Fibroblast of lung (primary cell): Measurements from ENCODE around the gene UTS2R. TPM values are rescaled to one million over a fixed set of nuclear protein-coding genes. Genes with fewer than 3 reads are reported as not detected.

ENCODE experiments used
- DNase-seq, 2 donors: peaks; one replicate each; pipeline versions ENCODE4 v3.0.0 to v3.0.0-alpha.2; 2010; ENCODE audit warnings: low read depth in 2 of 2
- H2AFZ ChIP-seq: 2 replicates; pipeline ENCODE4 v1.5.1; 2012; ENCODE audit warnings: low read length, control low read depth, inconsistent platforms
- H3K27ac ChIP-seq: 2 replicates; pipeline ENCODE4 v1.5.1; 2011; ENCODE audit warnings: low read length, control low read depth; ENCODE audit not compliant: insufficient read depth
- H3K27me3 ChIP-seq: 2 replicates; pipeline ENCODE4 v1.5.1; 2011; ENCODE audit warnings: mild to moderate bottlenecking, low read length; ENCODE audit not compliant: control insufficient read depth, insufficient read depth
- H3K36me3 ChIP-seq: 2 replicates; pipeline ENCODE4 v1.5.1; 2011; ENCODE audit warnings: low read length; ENCODE audit not compliant: control insufficient read depth, insufficient read depth
- H3K4me1 ChIP-seq: 2 replicates; pipeline ENCODE4 v1.5.1; 2011; ENCODE audit warnings: low read length; ENCODE audit not compliant: control insufficient read depth, insufficient read depth; ENCODE audit errors: extremely low read depth
- H3K4me2 ChIP-seq: 2 replicates; pipeline ENCODE4 v1.5.1; 2011; ENCODE audit warnings: low read length, control low read depth; ENCODE audit not compliant: insufficient read depth; ENCODE audit errors: extremely low read depth
- H3K4me3 ChIP-seq, 4 experiments: fragments of 200-600 bp in 1 of 4; sonication (generic) in 1 of 4; replicated peaks in 1 of 4; 2 replicates each; pipeline ENCODE4 v1.5.1; 2011 to 2016; ENCODE audit warnings: low read length in 4 of 4, low read depth in 3 of 4, mild to moderate bottlenecking in 3 of 4, control low read depth in 2 of 4, inconsistent platforms in 1 of 4, mixed read lengths in 1 of 4; ENCODE audit not compliant: insufficient read depth in 1 of 4; ENCODE audit errors: control extremely low read depth in 1 of 4
- H3K79me2 ChIP-seq: 2 replicates; pipeline ENCODE4 v1.5.1; 2012; ENCODE audit warnings: mild to moderate bottlenecking, low read length, inconsistent platforms; ENCODE audit not compliant: control insufficient read depth, insufficient read depth
- H3K9ac ChIP-seq: 2 replicates; pipeline ENCODE4 v1.5.1; 2011; ENCODE audit warnings: mild to moderate bottlenecking, low read length, control low read depth; ENCODE audit not compliant: insufficient read depth
- H3K9me3 ChIP-seq: 2 replicates; pipeline ENCODE4 v1.5.1; 2012; ENCODE audit warnings: low read depth, low read length; ENCODE audit not compliant: control insufficient read depth, insufficient read depth
- H4K20me1 ChIP-seq: 2 replicates; pipeline ENCODE4 v1.5.1; 2011; ENCODE audit warnings: low read length; ENCODE audit not compliant: control insufficient read depth, insufficient read depth; ENCODE audit errors: extremely low read depth
- CTCF ChIP-seq, 2 donors: IDR thresholded peaks in 1 of 2; conservative IDR thresholded peaks in 1 of 2; 1 replicate in 1 of 2; 2 replicates in 1 of 2; pipeline ENCODE4 v1.5.1; 2011 to 2012; ENCODE audit warnings: low read length in 2 of 2, control low read depth in 1 of 2, inconsistent platforms in 1 of 2, low read depth in 1 of 2, mild to moderate bottlenecking in 1 of 2
- EZH2 ChIP-seq: IDR thresholded peaks from 2 replicates; pipeline ENCODE4 v1.5.1; 2012; ENCODE audit warnings: low read length, control low read depth, mild to moderate bottlenecking; ENCODE audit errors: missing control alignments
- polyA plus RNA-seq, 2 donors: library from polyadenylated mRNA; depleted of rRNA in 1 of 2; stranded (reverse) in 1 of 2; unstranded in 1 of 2; fragments of >200 nt; gene quantifications; 2 replicates each; pipeline ENCODE4 v1.2.1, GENCODE V29; 2011 to 2012; ENCODE audit warnings: missing spikeins in 1 of 2
- total RNA-seq: library from RNA; depleted of rRNA; stranded (reverse); fragments of >200 nt; gene quantifications from 2 replicates; pipeline ENCODE4 v1.2.1, GENCODE V29; 2014

Gene UTS2R
- total and polyA plus RNA-seq, 2 donors (not counting 1 experiment from before 2014, with no cell fraction given), result not detected

- no peaks in the 10 kb centered on the region for H3K79me2 ChIP-seq
- no peak for TF ChIP-seq CTCF (conservative IDR thresholded peaks at IDR 0.05 in 1 of 2, IDR thresholded peaks at IDR 0.05 in 1 of 2; ENCODE audit: low read depth in 1 of 2, low read length in 2 of 2)
- TF ChIP-seq EZH2, result no peak
- no peaks in the 10 kb centered on the region for H4K20me1 ChIP-seq
- H3K9me3 ChIP-seq, result no peaks in the 10 kb centered on the region
- no peak overlapping the region for H3K4me2 ChIP-seq
- H3K4me3 ChIP-seq, result no peak overlapping the region
- peaks cover 11% of the 10 kb centered on the region for H3K27me3 ChIP-seq
- H3K4me1 ChIP-seq, result no peaks in the 10 kb centered on the region
- no peak overlapping the region for H3K27ac ChIP-seq
- no peak for DNase-seq
- H3K36me3 ChIP-seq, result no peaks in the 10 kb centered on the region
- H2AFZ ChIP-seq, result no peak overlapping the region
- no peak overlapping the region for H3K9ac ChIP-seq
Observed at GRCh38 chr17:82365606-82366295, 5.8 kb upstream of the UTS2R start.

GRCh38 chr17:82366749-82367148 lies 4.8 kb upstream of the UTS2R start:
- Histone ChIP-seq H3K4me2 (no peak overlapping the region), H3K4me1 (no peaks in the 10 kb centered on the region)
- DNase-seq, result no peak

More at GRCh38 chr17:82366749-82367148, 4.8 kb upstream of the UTS2R start:
- H3K27ac ChIP-seq, result no peak overlapping the region
- H3K79me2 ChIP-seq, result no peaks in the 10 kb centered on the region
- peaks cover 18% of the 10 kb centered on the region for H3K27me3 ChIP-seq
- no peak for TF ChIP-seq CTCF (conservative IDR thresholded peaks at IDR 0.05 in 1 of 2, IDR thresholded peaks at IDR 0.05 in 1 of 2; ENCODE audit: low read depth in 1 of 2, low read length in 2 of 2)
- no peak for TF ChIP-seq EZH2
- no peak overlapping the region for H2AFZ ChIP-seq
- no peak overlapping the region for H3K4me3 ChIP-seq
- H4K20me1 ChIP-seq, result no peaks in the 10 kb centered on the region
- H3K9me3 ChIP-seq, result no peaks in the 10 kb centered on the region
- H3K9ac ChIP-seq, result no peak overlapping the region
- H3K36me3 ChIP-seq, result no peaks in the 10 kb centered on the region
